HEK293 (cell line): ENCODE results near the gene WTAP.

Experiments used
- CTCF ChIA-PET: fragments of 350-600 bp; formaldehyde crosslinking; extraction: SDS; loops from one replicate; lab custom pipeline; 2021; ENCODE audit warnings: antibody characterized with exemption; lab: Yijun Ruan, JAX
- POLR2A ChIA-PET: fragments of 300-600 bp; formaldehyde crosslinking; extraction: SDS; loops from one replicate; lab custom pipeline; 2020; ENCODE audit warnings: antibody characterized with exemption, inconsistent platforms; lab: Yijun Ruan, JAX
- H3K27ac ChIP-seq: fragments of 200-500 bp; sonication (Bioruptor generic); 2 replicates; pipeline ENCODE4 v1.5.1; 2014; ENCODE audit warnings: low read depth, low read length, control low read depth, inconsistent platforms; ENCODE audit errors: extremely low read depth
- H3K36me3 ChIP-seq, 2 experiments: fragments of 200-500 bp in 1 of 2; sonication (Bioruptor generic) in 1 of 2; 1 replicate in 1 of 2; 2 replicates in 1 of 2; pipeline ENCODE4 v1.5.1; 2014 to 2017; ENCODE audit warnings: inconsistent platforms in 2 of 2, low read length in 2 of 2; ENCODE audit not compliant: control insufficient read depth in 2 of 2, insufficient read depth in 1 of 2
- H3K4me1 ChIP-seq: fragments of 200-500 bp; sonication (Bioruptor generic); 2 replicates; pipeline ENCODE4 v1.5.1; 2014; ENCODE audit warnings: mild to moderate bottlenecking, low read length, inconsistent platforms; ENCODE audit not compliant: control insufficient read depth, insufficient read depth
- H3K4me3 ChIP-seq: 2 replicates; pipeline ENCODE4 v1.5.1; 2011; ENCODE audit warnings: low read depth, mild to moderate bottlenecking, control low read depth, low read length, moderate library complexity
- H3K9me3 ChIP-seq: fragments of 200-500 bp; sonication (Bioruptor generic); 2 replicates; pipeline ENCODE4 v1.5.1; 2014; ENCODE audit warnings: low read depth, low read length, inconsistent platforms; ENCODE audit not compliant: control insufficient read depth, insufficient read depth
- CTCF ChIP-seq: fragments of 450-650 bp; formaldehyde crosslinking; IDR thresholded peaks from 2 replicates; pipeline ENCODE4 v1.5.1; 2016; ENCODE audit warnings: missing biosample characterization, missing genetic modification characterization
- GLIS1 ChIP-seq: fragments of 450-650 bp; formaldehyde crosslinking; IDR thresholded peaks from 2 replicates; pipeline ENCODE4 v1.5.1; 2016; ENCODE audit warnings: missing biosample characterization, missing genetic modification characterization
- KLF17 ChIP-seq: fragments of 450-650 bp; formaldehyde crosslinking; IDR thresholded peaks from 2 replicates; pipeline ENCODE4 v1.5.1; 2016; ENCODE audit warnings: missing biosample characterization, missing genetic modification characterization
- PATZ1 ChIP-seq: fragments of 450-650 bp; formaldehyde crosslinking; IDR thresholded peaks from 2 replicates; pipeline ENCODE4 v1.5.1; 2016; ENCODE audit warnings: missing biosample characterization, missing genetic modification characterization
- SP7 ChIP-seq: fragments of 450-650 bp; formaldehyde crosslinking; IDR thresholded peaks from 2 replicates; pipeline ENCODE4 v1.5.1; 2016; ENCODE audit warnings: missing biosample characterization, missing genetic modification characterization
- TRIM28 ChIP-seq: IDR thresholded peaks from 2 replicates; pipeline ENCODE4 v1.6.1; 2011; ENCODE audit warnings: low read length, control low read depth, borderline replicate concordance
- ZBTB17 ChIP-seq: fragments of 450-650 bp; formaldehyde crosslinking; IDR thresholded peaks from 2 replicates; pipeline ENCODE4 v1.5.1; 2016; ENCODE audit warnings: missing biosample characterization, missing genetic modification characterization
- ZBTB20 ChIP-seq: fragments of 450-650 bp; formaldehyde crosslinking; IDR thresholded peaks from 2 replicates; pipeline ENCODE4 v1.5.1; 2016; ENCODE audit warnings: missing biosample characterization, missing genetic modification characterization
- ZBTB44 ChIP-seq: fragments of 450-650 bp; IDR thresholded peaks from 2 replicates; pipeline ENCODE4 v1.5.1; 2018; ENCODE audit warnings: missing biosample characterization, mild to moderate bottlenecking, missing genetic modification characterization
- ZFP3 ChIP-seq: fragments of 450-650 bp; formaldehyde crosslinking; IDR thresholded peaks from 2 replicates; pipeline ENCODE4 v1.5.1; 2016; ENCODE audit warnings: low read depth, missing biosample characterization, missing genetic modification characterization
- ZNF112 ChIP-seq: fragments of 450-650 bp; formaldehyde crosslinking; IDR thresholded peaks from 2 replicates; pipeline ENCODE4 v1.5.0; 2017; ENCODE audit warnings: missing biosample characterization, missing genetic modification characterization
- ZNF169 ChIP-seq: fragments of 450-650 bp; formaldehyde crosslinking; IDR thresholded peaks from 2 replicates; pipeline ENCODE4 v1.5.1; 2016; ENCODE audit warnings: missing biosample characterization, missing genetic modification characterization
- ZNF214 ChIP-seq: fragments of 450-650 bp; formaldehyde crosslinking; IDR thresholded peaks from 2 replicates; pipeline ENCODE4 v1.5.1; 2017; ENCODE audit warnings: missing biosample characterization, mild to moderate bottlenecking, missing genetic modification characterization, borderline replicate concordance
- ZNF248 ChIP-seq: fragments of 450-650 bp; formaldehyde crosslinking; IDR thresholded peaks from 2 replicates; pipeline ENCODE4 v1.5.1; 2017; ENCODE audit warnings: missing biosample characterization, missing genetic modification characterization
- ZNF280D ChIP-seq: fragments of 450-650 bp; formaldehyde crosslinking; IDR thresholded peaks from 2 replicates; pipeline ENCODE4 v1.5.1; 2016; ENCODE audit warnings: missing biosample characterization, missing genetic modification characterization
- ZNF302 ChIP-seq: fragments of 450-650 bp; formaldehyde crosslinking; IDR thresholded peaks from 2 replicates; pipeline ENCODE4 v1.5.1; 2016; ENCODE audit warnings: missing biosample characterization, missing genetic modification characterization, low read depth
- ZNF335 ChIP-seq: fragments of 450-650 bp; formaldehyde crosslinking; conservative IDR thresholded peaks from 2 replicates; pipeline ENCODE4 v1.5.1; 2016; ENCODE audit warnings: missing biosample characterization, missing genetic modification characterization
- ZNF362 ChIP-seq: fragments of 450-650 bp; formaldehyde crosslinking; IDR thresholded peaks from 2 replicates; pipeline ENCODE4 v1.5.1; 2016; ENCODE audit warnings: missing biosample characterization, missing genetic modification characterization
- ZNF433 ChIP-seq: fragments of 450-650 bp; formaldehyde crosslinking; IDR thresholded peaks from 2 replicates; pipeline ENCODE4 v1.5.1; 2016; ENCODE audit warnings: missing biosample characterization, missing genetic modification characterization, low read depth
- ZNF558 ChIP-seq: fragments of 450-650 bp; formaldehyde crosslinking; IDR thresholded peaks from 2 replicates; pipeline ENCODE4 v1.5.1; 2016; ENCODE audit warnings: missing biosample characterization, missing genetic modification characterization
- ZNF670 ChIP-seq: fragments of 450-650 bp; formaldehyde crosslinking; IDR thresholded peaks from 2 replicates; pipeline ENCODE4 v1.5.1; 2016; ENCODE audit warnings: missing biosample characterization, missing genetic modification characterization, low read depth
- ZNF704 ChIP-seq: fragments of 450-650 bp; formaldehyde crosslinking; IDR thresholded peaks from 2 replicates; pipeline ENCODE4 v1.5.1; 2016; ENCODE audit warnings: missing biosample characterization, missing genetic modification characterization
- ZNF777 ChIP-seq: fragments of 450-650 bp; formaldehyde crosslinking; IDR thresholded peaks from 2 replicates; pipeline ENCODE4 v1.5.1; 2017; ENCODE audit warnings: missing biosample characterization, missing genetic modification characterization, borderline replicate concordance

Gene WTAP

GRCh38 chr6:159726255-159726917 is 920 bp upstream of the WTAP start (continued):
- TF ChIP-seq CTCF (no peak), ZNF302 (tag by site-specific recombination) (no peak), ZNF280D (tag by site-specific recombination) (no peak), ZNF362 (tag by site-specific recombination) (0 out of 2 replicates have a peak, but pooled peaks have one; percentile 59), ZNF558 (tag by site-specific recombination) (0 out of 2 replicates have a peak, but pooled peaks have one; percentile 69), ZBTB20 (tag by site-specific recombination) (no peak), ZNF335 (tag by site-specific recombination) (peak; percentile 93; the same call in 1 of the 2 replicates), ZNF433 (tag by site-specific recombination) (no peak), KLF17 (tag by site-specific recombination) (no peak), ZFP3 (tag by site-specific recombination) (no peak; the same call in 1 of the 2 replicates), TRIM28 (peak; percentile 94), PATZ1 (tag by site-specific recombination) (no peak), SP7 (tag by site-specific recombination) (no peak), ZBTB17 (tag by site-specific recombination) (peak; percentile 96; the same call in 1 of the 2 replicates)

GRCh38 chr6:159727717-159728445 is 575 bp downstream of the WTAP start:
- Histone ChIP-seq H3K27ac (peak overlapping the region; percentile 99), H3K9me3 (no peaks in the 10 kb centered on the region), H3K4me3 (peak overlapping the region; percentile 91), H3K36me3 (peaks cover 9 to 36% of the 10 kb centered on the region in 2 experiments; a peak in 2 of 3 replicates), H3K4me1 (peaks cover 7% of the 10 kb centered on the region; the same call in 1 of the 2 replicates)
- ChIA-PET CTCF (interaction anchor here (0.6 to 2.5 kb wide), 3 partner anchors 9 to 37 kb away, joined by 3 to 12 read pairs (median 3); no protein-coding TSS in a partner anchor), POLR2A (interaction anchor here (1.1 to 6.8 kb wide), 9 partner anchors 9 to 106 kb away, joined by 3 to 115 read pairs (median 7); partner anchors contain the start of genes ACAT2, MRPL18, SOD2 and TCP1)
- TF ChIP-seq GLIS1 (tag by site-specific recombination) (no peak), ZNF704 (no peak), ZNF169 (no peak), ZBTB44 (no peak), ZNF112 (no peak), ZNF214 (no peak), ZNF248 (tag by site-specific recombination) (no peak), ZNF777 (tag by site-specific recombination) (no peak), ZNF670 (tag by site-specific recombination) (no peak)
